BLaER1 (cell line): ENCODE results near the gene LIMS4.
"Not testable (repeated sequence)": the region's sequence is repeated elsewhere in the genome, so short reads cannot be mapped to it uniquely, and the experiment has no call there.

Source experiments
- H3K27ac ChIP-seq: shearing (Covaris generic); formaldehyde crosslinking; 2 replicates; pipeline ENCODE4 v1.8.1; 2022
- H3K27me3 ChIP-seq: shearing (Covaris generic); formaldehyde crosslinking; 2 replicates; pipeline ENCODE4 v1.8.1; 2022
- H3K36me3 ChIP-seq: shearing (Covaris generic); formaldehyde crosslinking; 2 replicates; pipeline ENCODE4 v1.8.1; 2022
- H3K4me1 ChIP-seq: shearing (Covaris generic); formaldehyde crosslinking; 2 replicates; pipeline ENCODE4 v1.8.1; 2022
- H3K4me2 ChIP-seq: shearing (Covaris generic); formaldehyde crosslinking; 2 replicates; pipeline ENCODE4 v1.8.1; 2022
- H3K4me3 ChIP-seq: shearing (Covaris generic); formaldehyde crosslinking; 2 replicates; pipeline ENCODE4 v1.8.1; 2022
- H3K9ac ChIP-seq: shearing (Covaris generic); formaldehyde crosslinking; 2 replicates; pipeline ENCODE4 v1.8.1; 2022
- H3K9me3 ChIP-seq: shearing (Covaris generic); formaldehyde crosslinking; 2 replicates; pipeline ENCODE4 v1.8.1; 2022
- H4K20me1 ChIP-seq: shearing (Covaris generic); formaldehyde crosslinking; 2 replicates; pipeline ENCODE4 v1.8.1; 2022

The LIMS4 gene

GRCh38 chr2:110422852-110423573 lies 49.6 kb downstream of the LIMS4 start:
- H3K36me3 ChIP-seq, H3K27me3 ChIP-seq, H4K20me1 ChIP-seq, H3K4me3 ChIP-seq, H3K9ac ChIP-seq, H3K4me2 ChIP-seq, H3K4me1 ChIP-seq, H3K9me3 ChIP-seq, H3K27ac ChIP-seq: not testable (repeated sequence)

GRCh38 chr2:110420641-110421354 lies 51.8 kb downstream of the LIMS4 start:
- not testable (repeated sequence) for H3K9ac ChIP-seq, H3K9me3 ChIP-seq, H3K4me2 ChIP-seq, H3K36me3 ChIP-seq, H3K4me3 ChIP-seq, H3K27me3 ChIP-seq, H3K27ac ChIP-seq, H4K20me1 ChIP-seq, H3K4me1 ChIP-seq

- not testable (repeated sequence) for H3K4me3 ChIP-seq, H3K4me1 ChIP-seq
These were observed 65.5 kb downstream of the LIMS4 start for GRCh38 chr2:110407142-110407541.

GRCh38 chr2:110404988-110405387 lies 67.6 kb downstream of the LIMS4 start:
- not testable (repeated sequence) for H3K36me3 ChIP-seq, H3K27me3 ChIP-seq, H3K4me2 ChIP-seq, H3K9me3 ChIP-seq, H3K27ac ChIP-seq, H3K9ac ChIP-seq, H3K4me1 ChIP-seq, H3K4me3 ChIP-seq, H4K20me1 ChIP-seq

More at GRCh38 chr2:110407142-110407541, 65.5 kb downstream of the LIMS4 start:
- not testable (repeated sequence) for H3K27ac ChIP-seq, H3K27me3 ChIP-seq, H3K36me3 ChIP-seq, H3K9me3 ChIP-seq, H3K4me2 ChIP-seq, H3K9ac ChIP-seq, H4K20me1 ChIP-seq

- not testable (repeated sequence) for H3K4me3 ChIP-seq, H3K9me3 ChIP-seq, H3K27me3 ChIP-seq, H3K9ac ChIP-seq, H3K36me3 ChIP-seq, H3K27ac ChIP-seq, H3K4me1 ChIP-seq, H4K20me1 ChIP-seq, H3K4me2 ChIP-seq
These were observed 68.4 kb downstream of the LIMS4 start for GRCh38 chr2:110404246-110404645.

- not testable (repeated sequence) for H3K9me3 ChIP-seq, H3K27ac ChIP-seq, H3K4me3 ChIP-seq, H3K36me3 ChIP-seq, H3K27me3 ChIP-seq, H3K9ac ChIP-seq, H4K20me1 ChIP-seq, H3K4me2 ChIP-seq, H3K4me1 ChIP-seq
These were observed 71.5 kb downstream of the LIMS4 start for GRCh38 chr2:110401001-110401618.

- H3K27ac ChIP-seq, H3K4me2 ChIP-seq, H4K20me1 ChIP-seq, H3K4me1 ChIP-seq, H3K4me3 ChIP-seq, H3K27me3 ChIP-seq, H3K9ac ChIP-seq, H3K36me3 ChIP-seq, H3K9me3 ChIP-seq: not testable (repeated sequence)
These were observed 73.2 kb downstream of the LIMS4 start for GRCh38 chr2:110399378-110399777.

GRCh38 chr2:110395990-110396389 lies 76.6 kb downstream of the LIMS4 start:
- H3K27me3 ChIP-seq, H4K20me1 ChIP-seq, H3K27ac ChIP-seq, H3K9ac ChIP-seq, H3K4me2 ChIP-seq, H3K4me3 ChIP-seq, H3K36me3 ChIP-seq, H3K4me1 ChIP-seq, H3K9me3 ChIP-seq: not testable (repeated sequence)
